Uterus (tissue), 4 donors: ENCODE results near the gene F2RL1. TPM values are rescaled to one million over a fixed set of nuclear protein-coding genes. Genes with fewer than 3 reads are reported as not detected.

Experiments used
- DNase-seq, 2 donors: peaks; one replicate each; pipeline ENCODE4 v3.0.0-alpha.2; 2019 to 2020
- H3K27ac ChIP-seq, 2 donors: fragments of 200-600 bp; sonication (generic); 1 replicate in 1 of 2; 2 replicates in 1 of 2; pipeline ENCODE4 v1.5.1; 2016 to 2018
- H3K27me3 ChIP-seq, 2 donors: fragments of 200-600 bp; sonication (generic); one replicate each; pipeline ENCODE4 v1.5.1; 2018 to 2019; ENCODE audit warnings: control low read depth in 1 of 2
- H3K36me3 ChIP-seq, 2 donors: fragments of 200-600 bp; sonication (generic); one replicate each; pipeline ENCODE4 v1.5.1; 2019; ENCODE audit warnings: control low read depth in 1 of 2
- H3K4me1 ChIP-seq, 2 donors: fragments of 200-600 bp; sonication (generic); one replicate each; pipeline ENCODE4 v1.5.1; 2018 to 2019; ENCODE audit warnings: control low read depth in 1 of 2
- H3K4me3 ChIP-seq, 2 donors: fragments of 200-600 bp; sonication (generic); 1 replicate in 1 of 2; 2 replicates in 1 of 2; pipeline ENCODE4 v1.5.1; 2018 to 2019; ENCODE audit warnings: mild to moderate bottlenecking in 1 of 2
- H3K9me3 ChIP-seq, 2 donors: fragments of 200-600 bp; sonication (generic); one replicate each; pipeline ENCODE4 v1.5.1; 2019; ENCODE audit warnings: control low read depth in 1 of 2
- CTCF ChIP-seq, 4 experiments: fragments of 200-600 bp in 2 of 4; fragments of 450-650 bp in 2 of 4; sonication (generic) in 2 of 4; IDR thresholded peaks; one replicate each; pipeline ENCODE4 v1.5.1; 2016 to 2019; ENCODE audit warnings: antibody characterized with exemption in 4 of 4, mild to moderate bottlenecking in 2 of 4, moderate library complexity in 1 of 4
- POLR2A ChIP-seq, 2 donors: fragments of 450-650 bp; IDR thresholded peaks; one replicate each; pipeline ENCODE4 v1.6.1; 2016; ENCODE audit warnings: antibody characterized with exemption in 2 of 2, mild to moderate bottlenecking in 1 of 2, moderate library complexity in 1 of 2
- intact Hi-C: fragments of 100-400 bp; cut with DNase I; formaldehyde crosslinking; loops from one replicate; pipeline ENCODE4 v1.15.1; 2023; ENCODE audit warnings: low total_unique reads
- total RNA-seq, 4 donors: library from RNA; depleted of rRNA in 3 of 4; stranded (reverse); fragments of >200 nt in 3 of 4; gene quantifications; one replicate each; pipeline versions ENCODE4 v1.1.0 to v1.2.4, GENCODE V29; 2014 to 2023
- donor health status: DM: yes; HTN: yes; CAD: no.

The F2RL1 gene
- total RNA-seq, 4 donors from 2014 or later, result 0.24 to 3.3 (median 2.1) TPM; not detected in 1

- no peak for TF ChIP-seq POLR2A (IDR thresholded peaks at IDR 0.05)
- no peak for TF ChIP-seq CTCF (IDR thresholded peaks at IDR 0.05)
- Histone ChIP-seq H3K4me3 (no peak overlapping the region), H3K36me3 (no peaks in the 10 kb centered on the region), H3K4me1 (no peaks in the 10 kb centered on the region), H3K27me3 (no peaks in the 10 kb centered on the region), H3K9me3 (no peaks in the 10 kb centered on the region), H3K27ac (peak overlapping the region; percentile 31 to 42)
- no peak for DNase-seq
- intact Hi-C loops, result no loop called here
These were observed 28.1 kb upstream of the F2RL1 start for GRCh38 chr5:76790632-76791290.

- no peak overlapping the region for H3K4me3 ChIP-seq
- no peaks in the 10 kb centered on the region for H3K9me3 ChIP-seq
- H3K36me3 ChIP-seq, result no peaks in the 10 kb centered on the region
- no peaks in the 10 kb centered on the region for H3K27me3 ChIP-seq
- DNase-seq, result no peak
- intact Hi-C loops, result no loop called here
- no peaks in the 10 kb centered on the region for H3K4me1 ChIP-seq
- peak overlapping the region; percentile 31 to 42 for H3K27ac ChIP-seq
- no peak for TF ChIP-seq POLR2A (IDR thresholded peaks at IDR 0.05)
- TF ChIP-seq CTCF (IDR thresholded peaks at IDR 0.05), result no peak
These were observed 27.4 kb upstream of the F2RL1 start for GRCh38 chr5:76791461-76791860.

- H3K27me3 ChIP-seq, result no peaks in the 10 kb centered on the region
- no peaks in the 10 kb centered on the region for H3K4me1 ChIP-seq
- no peaks in the 10 kb centered on the region for H3K9me3 ChIP-seq
- no peak overlapping the region for H3K27ac ChIP-seq
- H3K4me3 ChIP-seq, result no peak overlapping the region
- TF ChIP-seq CTCF (IDR thresholded peaks at IDR 0.05) (no peak), POLR2A (IDR thresholded peaks at IDR 0.05) (no peak)
- H3K36me3 ChIP-seq, result no peaks in the 10 kb centered on the region
- no peak for DNase-seq
- intact Hi-C loops, result no loop called here
These were observed 24.0 kb upstream of the F2RL1 start for GRCh38 chr5:76794871-76795270.

GRCh38 chr5:76799588-76799987 is 19.2 kb upstream of the F2RL1 start:
- Histone ChIP-seq H3K27me3 (no peaks in the 10 kb centered on the region), H3K4me3 (no peak overlapping the region), H3K36me3 (no peaks in the 10 kb centered on the region), H3K27ac (no peak overlapping the region), H3K4me1 (no peaks in the 10 kb centered on the region), H3K9me3 (no peaks in the 10 kb centered on the region)
- intact Hi-C loops, result no loop called here
- no peak for DNase-seq
- TF ChIP-seq POLR2A (IDR thresholded peaks at IDR 0.05) (no peak), CTCF (IDR thresholded peaks at IDR 0.05) (no peak)

- TF ChIP-seq POLR2A (IDR thresholded peaks at IDR 0.05), result no peak
- TF ChIP-seq CTCF (IDR thresholded peaks at IDR 0.05), result no peak
These were observed 18.3 kb upstream of the F2RL1 start for GRCh38 chr5:76800579-76800978.

More at GRCh38 chr5:76800579-76800978, 18.3 kb upstream of the F2RL1 start:
- Histone ChIP-seq H3K27ac (no peak overlapping the region), H3K27me3 (no peaks in the 10 kb centered on the region), H3K36me3 (no peaks in the 10 kb centered on the region), H3K9me3 (no peaks in the 10 kb centered on the region), H3K4me3 (no peak overlapping the region), H3K4me1 (no peaks in the 10 kb centered on the region)
- intact Hi-C loops, result no loop called here
- no peak for DNase-seq
